IPS-11a (cell line): Measurements from ENCODE around the gene ZNF362.

Source experiments
- H3K4me3 ChIP-seq: one replicate; pipeline ENCODE4 v1.5.1; 2013; ENCODE audit warnings: low read depth, low read length, control low read depth

ZNF362 gene

DNA sequence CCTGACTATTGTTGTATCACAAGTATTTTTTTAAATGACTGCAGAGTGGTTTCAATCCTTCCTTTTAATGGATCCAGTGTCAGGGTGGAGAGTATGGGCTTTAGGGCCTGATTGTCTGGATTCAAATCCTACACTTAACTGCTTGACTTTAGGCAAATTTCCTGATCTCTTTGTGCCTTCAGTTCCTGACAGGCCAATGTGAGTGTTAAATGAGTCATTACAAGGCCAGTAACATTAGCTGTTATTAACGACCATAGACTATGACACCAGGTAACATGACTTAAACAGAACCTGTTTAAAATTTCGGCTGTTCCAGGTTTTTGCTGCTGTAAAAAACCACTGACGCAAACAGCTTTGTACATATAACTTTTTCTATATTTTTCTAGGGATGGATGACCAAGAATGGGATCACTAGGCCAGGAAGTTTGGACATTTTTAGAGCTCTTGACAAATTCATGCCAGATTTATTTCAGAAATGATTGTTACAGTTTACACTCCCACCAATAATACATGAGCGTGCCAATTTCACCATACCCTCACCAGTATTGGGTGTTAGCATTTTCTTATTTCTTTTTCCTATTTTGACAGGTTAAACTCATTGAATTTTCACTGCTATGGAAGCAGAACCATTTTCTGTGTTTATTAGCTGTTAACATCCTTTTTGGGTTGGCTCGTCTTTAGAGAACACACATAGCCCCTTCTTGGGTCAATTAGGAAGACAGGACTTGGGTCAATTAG is 11.3 kb downstream of the ZNF362 start:
- H3K4me3 ChIP-seq = no peak overlapping the region

DNA sequence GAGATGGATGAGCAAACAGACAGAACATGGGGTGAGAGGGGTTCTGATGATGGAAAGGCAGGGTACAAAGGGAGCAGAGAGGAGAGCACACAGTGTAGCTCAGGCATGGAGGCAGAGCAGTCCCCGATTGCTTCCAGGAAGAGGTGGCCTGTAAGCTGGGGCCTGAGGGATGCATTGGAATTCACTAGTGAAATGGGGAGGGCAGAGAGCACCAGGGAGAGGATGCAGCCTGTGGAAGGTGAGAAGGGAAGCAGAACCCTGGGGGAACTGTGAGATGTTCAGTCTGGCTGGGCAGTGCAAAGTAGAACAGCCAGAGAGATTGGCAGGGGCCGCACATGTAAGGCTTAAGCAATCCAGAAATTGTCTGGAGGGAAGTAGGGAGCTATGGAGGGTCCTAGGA is 12.2 kb downstream of the ZNF362 start:
- no peak overlapping the region for H3K4me3 ChIP-seq

DNA sequence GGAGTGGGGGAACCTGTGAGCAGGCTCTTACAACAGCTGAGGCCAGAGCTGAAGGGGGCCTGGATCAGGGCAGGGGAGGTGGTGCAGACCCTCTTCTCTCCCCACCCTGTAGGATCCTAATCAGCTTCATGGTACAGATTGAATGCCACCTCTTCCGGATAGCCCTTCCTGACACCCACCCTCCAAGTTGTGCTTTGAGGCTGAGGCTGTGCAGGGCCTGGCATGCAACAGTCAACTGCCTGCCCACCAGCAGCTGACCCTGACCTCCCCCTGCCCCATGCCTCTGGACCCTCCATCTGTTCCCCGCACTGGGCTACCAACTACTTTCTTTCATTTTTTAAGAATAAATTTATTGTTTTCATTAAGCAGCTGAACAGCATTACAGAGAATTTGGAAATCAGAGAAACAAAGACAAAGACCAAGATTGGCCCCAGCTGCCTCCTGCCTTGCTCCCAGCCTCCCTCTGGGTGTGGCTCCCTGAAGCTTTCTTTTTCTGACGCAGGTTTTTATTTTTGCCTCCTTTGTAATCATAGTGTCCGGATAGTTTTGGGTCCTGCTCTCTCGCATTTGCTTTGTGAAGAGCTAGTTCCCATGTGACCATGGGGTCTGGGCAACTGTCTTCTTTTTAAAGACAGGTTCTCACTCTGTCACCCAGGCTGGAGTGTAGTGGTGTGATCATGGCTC is 12.8 kb downstream of the ZNF362 start:
- H3K4me3 ChIP-seq = no peak overlapping the region

DNA sequence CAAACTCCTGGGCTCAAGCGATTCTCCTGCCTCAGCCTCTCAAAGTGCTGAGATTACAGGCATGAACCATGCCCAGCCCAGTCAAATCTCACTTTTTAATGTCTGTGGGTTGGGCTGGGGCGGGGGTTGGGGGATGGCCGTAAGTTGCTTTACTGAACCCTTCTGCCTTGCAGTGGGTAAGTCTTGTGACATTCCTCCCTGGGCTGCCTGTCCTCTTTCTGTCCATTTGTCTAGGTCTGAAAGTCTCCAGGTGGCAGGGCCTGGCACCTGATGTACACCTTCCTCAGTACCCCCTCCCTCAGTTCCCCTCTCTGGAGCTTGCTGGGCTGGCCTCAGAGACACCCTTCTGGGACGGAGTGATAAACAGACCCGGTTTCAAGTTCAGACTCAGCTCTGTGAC is 13.3 kb downstream of the ZNF362 start:
- H3K4me3 ChIP-seq = no peak overlapping the region

DNA sequence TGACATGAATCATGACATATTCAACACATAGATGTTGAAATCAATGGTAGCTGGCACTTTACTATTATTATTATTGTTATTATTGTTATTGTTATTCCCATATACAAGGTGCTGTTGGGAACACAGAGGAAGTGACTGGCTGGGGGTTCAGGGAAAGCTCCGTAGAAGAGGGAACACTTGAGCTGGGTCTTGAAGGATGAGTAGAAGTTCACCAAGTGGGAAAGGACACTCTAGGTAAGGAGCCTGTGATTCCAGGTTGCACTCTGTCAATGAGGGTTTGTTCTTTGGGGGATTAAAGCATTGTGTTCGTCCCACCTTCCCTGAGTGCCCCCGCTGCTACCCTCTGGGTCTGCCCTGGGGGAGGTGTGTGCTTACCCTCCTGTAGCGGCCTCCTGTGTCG is 14.1 kb downstream of the ZNF362 start:
- no peak overlapping the region for H3K4me3 ChIP-seq

DNA sequence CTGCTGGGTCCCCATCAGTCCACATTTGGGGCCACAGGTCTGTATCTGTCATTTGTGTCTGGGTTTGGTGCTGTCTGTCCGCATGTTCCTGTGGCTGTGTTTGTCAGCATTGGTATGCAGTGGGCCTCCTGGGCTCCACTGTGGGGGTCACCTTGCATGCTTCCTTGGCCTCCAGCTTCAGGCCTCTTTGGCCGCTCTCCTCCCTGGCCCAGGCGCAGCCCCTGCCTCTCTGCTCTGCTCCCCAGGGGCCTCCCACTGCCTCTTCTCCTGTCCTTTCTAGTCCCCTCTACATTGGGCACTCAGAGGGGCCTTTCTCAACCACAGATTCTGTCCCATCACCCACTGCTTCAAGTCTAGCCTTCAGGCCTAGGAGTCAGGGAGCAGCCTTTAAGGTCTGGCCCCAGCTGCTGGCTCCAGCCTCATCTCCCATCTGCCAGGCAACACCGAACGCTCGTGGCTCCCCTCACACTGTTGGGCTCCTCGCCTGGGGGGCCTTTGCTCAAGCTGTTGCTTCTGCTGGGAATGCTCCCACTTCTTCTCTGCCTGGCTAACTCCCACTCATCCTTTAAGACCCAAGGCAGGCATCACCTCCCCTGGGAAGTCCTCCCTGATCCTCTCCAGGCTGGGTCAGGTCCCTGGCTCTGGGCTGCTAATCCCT is 14.6 kb downstream of the ZNF362 start:
- no peak overlapping the region for H3K4me3 ChIP-seq

DNA sequence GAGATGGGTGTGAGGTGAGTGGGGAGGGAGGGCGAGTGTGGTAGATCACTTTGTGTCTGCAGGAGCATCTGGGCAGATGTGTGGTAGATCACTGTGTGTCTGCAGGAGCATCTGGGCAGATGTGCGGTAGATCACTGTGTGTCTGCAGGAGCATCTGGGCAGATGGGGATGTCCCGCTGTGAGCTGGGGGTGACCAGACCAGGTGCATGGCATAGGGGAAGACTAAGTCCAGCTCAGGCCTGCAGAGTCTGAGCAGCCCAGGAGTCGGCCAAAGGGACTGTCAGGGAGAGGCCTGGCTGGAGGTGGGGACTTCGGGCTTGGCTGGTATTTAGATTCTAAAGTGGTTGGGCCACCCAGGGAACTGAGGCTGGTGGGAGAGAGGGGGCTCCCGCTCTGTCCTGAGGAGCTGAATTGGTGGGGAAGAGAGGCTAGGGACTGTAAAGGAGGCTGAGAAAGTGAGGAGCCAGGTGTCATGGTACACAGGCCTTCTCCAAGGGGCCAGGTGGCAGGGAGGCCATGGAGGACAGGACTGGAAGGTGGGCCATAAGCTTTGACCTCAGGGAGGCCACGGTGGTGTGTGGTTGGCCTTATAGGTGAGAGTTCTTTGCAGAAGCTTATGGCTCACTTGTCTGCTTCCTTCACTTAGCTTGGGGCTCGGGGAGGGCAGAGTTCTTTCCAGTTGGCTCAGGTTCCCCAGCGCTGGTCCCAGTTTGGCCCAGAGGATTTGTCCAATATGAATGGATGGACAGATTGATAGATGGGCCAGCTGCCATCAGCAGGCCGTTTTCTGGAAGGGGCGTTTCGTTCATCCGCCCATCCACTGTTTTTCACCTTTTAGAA is 15.6 kb downstream of the ZNF362 start:
- no peak overlapping the region for H3K4me3 ChIP-seq

DNA sequence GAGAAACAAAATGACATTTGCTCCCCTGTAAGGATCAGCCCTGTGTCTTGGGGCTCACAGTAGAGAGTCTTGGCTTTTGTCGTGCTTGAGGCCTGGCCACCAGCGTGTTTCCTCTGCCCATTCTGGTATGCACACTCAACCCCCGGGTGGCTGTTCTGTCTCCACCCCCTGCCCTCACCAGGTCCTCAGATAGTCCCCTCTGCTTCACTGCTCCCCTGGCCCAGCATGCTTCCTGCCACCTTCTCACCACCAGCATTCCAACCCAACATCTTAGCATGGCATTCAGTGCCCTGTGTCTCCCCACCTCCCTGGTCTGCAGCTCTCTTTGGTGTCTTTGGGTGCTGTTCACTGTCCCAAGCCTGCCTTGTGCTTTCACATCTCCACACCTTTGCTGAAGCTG is 16.2 kb downstream of the ZNF362 start:
- H3K4me3 ChIP-seq = no peak overlapping the region

DNA sequence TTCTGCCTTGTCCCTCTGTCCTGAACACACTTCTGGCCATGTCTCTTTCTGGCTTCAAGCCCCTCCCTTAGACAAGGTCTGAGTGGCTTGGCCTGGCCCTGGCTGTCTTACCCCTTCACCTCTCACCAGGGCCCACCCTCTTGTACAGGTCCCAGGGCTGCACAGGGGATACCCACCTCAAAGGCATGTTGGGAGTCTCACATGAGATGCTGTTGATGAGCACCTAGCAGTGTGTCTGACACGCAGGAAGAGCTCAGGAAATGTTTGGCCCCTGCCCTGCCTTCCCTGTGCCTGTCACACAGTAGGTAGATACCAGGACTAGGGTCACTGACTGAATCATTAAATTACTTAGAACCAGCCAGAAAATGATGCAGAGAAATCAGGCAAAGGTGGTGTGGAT is 16.6 kb downstream of the ZNF362 start:
- H3K4me3 ChIP-seq = no peak overlapping the region

DNA sequence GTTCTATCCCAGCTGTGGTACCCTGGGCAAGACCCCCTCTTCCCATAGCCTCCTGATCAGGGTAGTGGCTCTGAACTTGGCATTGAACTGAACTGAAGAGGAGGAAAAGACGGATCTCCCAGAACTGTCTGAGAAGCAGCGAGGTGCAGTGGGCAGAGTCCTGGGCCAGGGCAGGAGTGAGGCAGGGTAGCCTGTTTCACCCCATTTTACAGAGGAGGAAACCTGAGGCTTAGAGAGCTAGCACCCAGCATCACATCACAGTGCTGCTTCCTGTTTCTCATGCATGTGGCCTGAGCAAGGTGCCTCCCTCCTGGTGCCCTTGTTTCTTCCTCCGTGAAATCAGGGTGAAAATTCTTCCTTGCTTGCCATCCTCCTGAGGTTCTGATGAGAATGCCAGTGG is 17.1 kb downstream of the ZNF362 start:
- no peak overlapping the region for H3K4me3 ChIP-seq

DNA sequence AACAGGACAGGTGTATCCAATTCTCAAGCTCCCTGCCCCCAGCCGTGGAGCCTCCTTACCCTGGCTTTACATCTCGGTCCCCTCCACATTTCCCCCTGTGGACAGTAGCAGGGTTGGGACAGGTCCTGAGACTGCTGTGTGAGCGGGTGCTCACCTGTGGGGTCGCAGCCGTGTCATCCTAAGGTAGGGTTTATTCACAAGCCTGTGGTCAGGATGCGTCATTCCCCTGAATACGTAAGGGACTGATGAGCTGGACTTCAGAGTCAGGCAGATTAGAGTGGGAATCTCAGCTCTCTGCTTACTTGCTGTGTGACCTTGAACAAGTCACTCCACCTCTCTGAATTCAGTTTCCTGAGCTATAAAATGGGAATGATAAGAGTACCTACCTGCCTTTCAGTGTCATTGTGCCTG is 17.7 kb downstream of the ZNF362 start:
- H3K4me3 ChIP-seq = no peak overlapping the region

DNA sequence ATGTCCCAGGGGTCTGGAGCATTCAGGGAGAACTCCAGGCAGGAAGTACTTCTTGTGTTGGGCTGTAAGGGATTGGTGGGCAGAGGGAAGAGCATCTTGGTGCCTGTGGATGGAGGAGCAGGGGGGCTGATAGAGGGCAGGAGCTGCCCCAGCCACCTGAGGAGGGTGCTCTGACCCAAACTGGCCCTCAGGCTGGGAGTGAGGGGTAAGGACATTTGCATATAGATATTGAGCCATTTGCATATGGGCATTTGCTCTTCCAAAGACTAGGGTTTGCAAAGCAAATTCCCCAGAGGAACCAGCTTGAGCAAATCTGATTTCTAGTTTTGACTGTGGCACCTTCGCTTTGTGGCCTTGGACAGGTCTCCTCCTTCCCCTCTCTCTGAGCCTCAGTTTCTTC is 18.2 kb downstream of the ZNF362 start:
- no peak overlapping the region for H3K4me3 ChIP-seq

DNA sequence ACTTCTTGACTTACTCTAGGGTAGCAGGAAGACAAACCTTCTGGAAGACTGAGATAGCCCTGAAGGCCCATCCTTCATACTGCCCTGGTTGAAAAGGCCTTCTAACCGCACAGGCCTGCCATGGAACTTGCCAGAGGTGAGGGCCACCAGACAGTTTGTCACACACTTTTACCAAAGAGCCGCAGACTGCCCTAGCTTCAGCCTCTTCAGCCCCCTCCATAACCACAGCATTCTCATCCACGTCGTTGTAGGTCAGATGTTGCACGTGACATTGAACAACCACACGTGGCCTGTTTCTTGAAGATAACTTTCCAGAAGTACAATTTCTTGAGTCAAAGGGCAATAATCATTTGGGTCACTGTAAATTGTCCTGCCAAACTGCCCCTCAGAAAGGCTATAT is 18.9 kb downstream of the ZNF362 start:
- no peak overlapping the region for H3K4me3 ChIP-seq

DNA sequence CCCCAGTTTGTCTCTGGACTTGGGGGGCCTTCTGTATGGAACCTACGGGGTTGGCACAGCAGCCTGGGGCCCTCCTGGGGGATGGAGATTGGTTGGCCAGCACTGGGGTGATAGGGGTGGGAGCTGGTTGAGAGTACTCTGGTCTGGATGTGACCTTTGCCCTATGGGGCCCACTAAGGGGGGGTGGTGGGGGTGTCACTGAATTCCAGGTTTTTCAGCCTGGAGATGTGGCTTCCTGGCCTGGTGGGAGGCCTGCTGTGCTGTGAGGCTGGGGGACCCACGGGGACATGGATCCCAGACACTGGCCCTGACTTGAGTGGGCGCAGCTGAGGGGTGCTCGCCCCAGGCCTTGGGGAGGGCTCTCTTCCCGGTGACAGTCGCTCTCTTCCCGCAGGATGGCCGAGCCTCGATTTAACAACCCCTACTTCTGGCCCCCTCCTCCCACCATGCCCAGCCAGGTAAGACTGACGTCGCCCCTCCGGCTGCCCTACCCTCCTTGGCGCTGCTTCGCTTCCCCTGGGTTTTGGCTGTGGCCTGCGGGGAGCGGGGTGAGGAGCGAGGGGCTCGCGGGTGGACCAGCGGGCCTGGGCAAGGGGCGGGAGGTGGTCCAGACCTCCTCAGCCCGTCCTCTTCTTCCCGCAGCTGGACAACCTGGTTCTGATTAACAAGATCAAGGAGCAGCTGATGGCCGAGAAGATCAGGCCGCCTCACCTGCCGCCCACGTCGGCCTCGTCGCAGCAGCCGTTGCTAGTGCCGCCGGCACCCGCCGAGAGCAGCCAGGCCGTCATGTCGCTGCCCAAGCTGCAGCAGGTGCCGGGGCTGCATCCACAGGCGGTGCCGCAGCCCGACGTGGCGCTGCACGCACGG is 19.6 kb downstream of the ZNF362 start:
- H3K4me3 ChIP-seq = no peak overlapping the region

DNA sequence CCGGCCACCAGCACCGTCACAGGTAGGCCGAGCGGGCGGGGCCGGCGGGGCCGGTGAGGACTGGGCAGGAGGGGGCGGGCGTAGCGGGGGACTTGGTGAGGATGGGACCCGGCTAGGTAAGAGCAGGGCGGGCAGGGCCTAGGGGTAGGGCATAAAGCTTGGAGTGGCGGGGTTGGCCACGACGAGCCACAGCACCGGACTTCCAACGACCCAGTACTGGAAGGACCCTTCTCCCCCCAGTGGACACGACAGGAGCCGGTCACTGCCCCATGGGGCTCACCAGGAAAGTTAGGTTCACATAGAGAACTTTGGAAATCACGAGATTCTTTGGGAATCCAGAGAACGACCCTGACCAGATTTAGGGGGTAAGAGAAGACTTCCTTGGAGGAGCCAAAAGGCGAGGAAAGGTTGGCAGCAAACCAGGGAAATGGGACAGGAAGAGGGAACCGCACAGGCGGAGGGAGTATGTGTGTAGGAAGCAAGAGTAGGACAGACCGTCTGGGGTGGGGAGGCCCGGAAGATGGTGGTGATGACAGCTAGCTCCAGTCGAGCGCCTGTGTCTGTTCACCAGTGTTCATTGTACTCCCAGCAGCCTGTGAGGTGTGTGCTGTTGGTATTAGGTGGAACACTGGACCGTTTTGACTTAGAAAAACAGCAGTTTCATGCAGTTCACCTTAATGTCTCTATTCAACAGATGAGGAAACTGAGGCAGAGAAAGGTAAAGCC is 20.4 kb downstream of the ZNF362 start:
- H3K4me3 ChIP-seq = no peak overlapping the region

DNA sequence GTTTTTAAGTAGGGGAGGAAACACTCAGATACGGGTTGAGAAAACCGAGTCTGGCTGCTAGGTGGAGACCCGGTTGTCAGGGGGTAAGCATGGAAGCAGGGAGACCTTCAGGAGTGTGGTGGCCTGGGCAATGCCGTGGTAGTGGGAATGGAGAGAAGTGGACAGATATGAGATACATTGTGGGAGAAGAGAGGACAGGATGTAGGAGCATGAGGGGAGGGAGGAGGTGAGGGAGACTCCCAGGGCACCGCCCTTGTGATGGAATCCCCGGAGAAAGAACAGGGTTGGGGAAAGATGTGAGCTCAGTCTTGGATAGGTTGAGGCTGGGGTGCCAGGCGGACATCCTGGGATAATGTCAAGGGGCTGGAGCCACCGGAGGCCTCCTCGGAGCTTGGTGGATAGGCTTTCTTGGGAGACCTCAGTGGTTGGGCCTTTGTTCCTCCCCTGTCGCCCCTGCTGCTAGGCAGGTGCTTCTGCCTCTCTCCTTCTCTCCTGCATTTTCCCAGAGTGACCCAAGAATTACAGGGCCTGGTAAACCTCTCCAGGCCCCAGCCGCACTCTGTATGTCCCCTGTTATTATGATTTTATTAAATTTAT is 21.3 kb downstream of the ZNF362 start:
- no peak overlapping the region for H3K4me3 ChIP-seq

DNA sequence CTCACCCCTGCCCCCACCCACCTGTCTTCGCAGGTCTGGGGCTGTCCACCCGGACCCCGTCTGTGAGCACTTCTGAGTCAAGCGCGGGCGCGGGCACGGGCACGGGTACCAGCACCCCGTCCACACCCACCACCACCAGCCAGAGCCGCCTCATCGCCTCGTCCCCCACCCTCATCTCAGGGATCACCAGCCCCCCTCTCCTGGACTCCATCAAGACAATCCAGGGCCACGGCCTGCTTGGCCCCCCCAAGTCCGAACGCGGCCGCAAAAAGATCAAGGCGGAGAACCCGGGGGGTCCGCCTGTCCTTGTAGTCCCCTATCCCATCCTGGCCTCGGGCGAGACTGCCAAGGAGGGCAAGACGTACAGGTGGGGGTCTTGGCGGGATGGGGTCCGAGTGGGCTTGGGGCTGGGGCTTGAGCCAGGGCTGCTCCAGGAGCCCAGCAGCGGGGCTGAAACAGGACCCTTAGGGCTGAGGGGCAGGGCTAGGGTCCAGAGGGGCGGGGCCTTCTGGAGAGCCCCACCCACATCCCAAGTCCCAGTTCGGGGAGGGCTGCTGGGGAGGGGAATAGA is 23.9 kb downstream of the ZNF362 start:
- H3K4me3 ChIP-seq = no peak overlapping the region

DNA sequence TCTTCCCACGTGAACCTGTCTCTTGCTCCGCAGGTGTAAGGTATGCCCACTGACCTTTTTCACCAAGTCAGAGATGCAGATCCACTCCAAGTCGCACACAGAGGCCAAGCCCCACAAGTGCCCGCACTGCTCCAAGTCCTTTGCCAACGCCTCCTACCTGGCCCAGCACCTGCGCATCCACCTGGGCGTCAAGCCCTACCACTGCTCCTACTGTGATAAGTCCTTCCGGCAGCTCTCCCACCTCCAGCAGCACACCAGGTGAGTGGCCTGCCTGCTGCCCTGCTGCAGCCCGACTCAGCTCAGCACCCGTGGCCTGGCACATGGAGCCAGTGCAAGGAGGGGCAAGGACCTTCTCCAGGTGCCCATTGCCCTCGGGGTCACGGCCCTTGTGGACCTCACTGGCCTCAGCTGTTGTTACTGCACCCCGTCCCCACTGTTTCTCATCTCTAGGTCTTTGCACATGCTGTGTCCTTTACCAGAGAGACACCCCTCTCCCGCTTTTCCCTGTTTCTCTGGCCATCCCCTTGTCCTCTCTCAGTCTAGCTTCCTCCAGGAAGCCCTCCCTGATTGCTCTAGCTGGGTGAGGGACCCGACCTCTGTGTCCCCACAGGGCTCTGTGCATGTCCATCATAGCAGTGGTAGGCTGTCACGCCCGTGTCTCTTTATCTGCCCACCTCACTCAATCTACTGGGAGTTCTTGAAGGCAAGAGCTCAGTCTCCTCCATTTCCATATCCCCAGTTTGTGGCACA is 25.4 kb downstream of the ZNF362 start:
- H3K4me3 ChIP-seq = no peak overlapping the region
